Measurements from ENCODE around the gene HORMAD2.

The HORMAD2 gene, protein sequence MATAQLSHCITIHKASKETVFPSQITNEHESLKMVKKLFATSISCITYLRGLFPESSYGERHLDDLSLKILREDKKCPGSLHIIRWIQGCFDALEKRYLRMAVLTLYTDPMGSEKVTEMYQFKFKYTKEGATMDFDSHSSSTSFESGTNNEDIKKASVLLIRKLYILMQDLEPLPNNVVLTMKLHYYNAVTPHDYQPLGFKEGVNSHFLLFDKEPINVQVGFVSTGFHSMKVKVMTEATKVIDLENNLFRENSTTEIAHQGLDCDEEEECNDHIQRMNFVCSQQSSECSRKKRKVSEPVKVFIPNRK

DNA sequence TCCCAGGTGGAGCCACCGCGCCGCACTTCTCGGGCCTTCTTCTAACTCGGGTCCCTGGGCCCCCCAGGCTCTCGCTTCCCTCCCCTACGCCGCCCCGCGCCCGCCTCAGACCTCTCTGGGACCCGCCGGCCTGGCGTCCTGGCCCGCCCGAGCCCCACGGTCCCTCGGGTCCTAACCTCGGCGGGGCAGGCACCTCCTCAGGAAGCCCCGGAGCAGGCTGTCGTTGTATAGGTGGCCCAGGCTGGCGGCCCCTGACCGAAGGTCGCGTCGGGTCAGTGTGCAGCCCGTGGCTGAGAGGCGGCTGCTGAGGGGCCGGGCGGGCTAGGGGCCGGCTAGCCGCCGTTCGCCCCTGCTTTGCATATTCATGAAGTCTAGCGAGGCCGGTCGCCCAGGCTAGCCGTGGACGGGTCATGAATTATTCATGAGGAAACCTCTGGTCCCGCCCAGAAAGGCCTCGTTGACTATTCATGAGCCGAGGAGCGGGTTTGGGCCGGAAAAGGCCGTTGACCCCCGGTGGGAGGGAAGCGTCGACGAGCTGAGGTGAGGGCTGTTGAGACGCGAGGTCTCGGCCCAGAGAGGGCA lies at the start of gene HORMAD2:
TSS of gene HORMAD2 (plus strand) at position 513 of the 582 bp plus-strand sequence. CDS start 13,489 bp downstream, outside the sequence.
- no peak for DNase-seq

GRCh38 chr22:30031328-30031727 lies 48.9 kb upstream of the HORMAD2 start:
- DNase-seq = no peak

DNA sequence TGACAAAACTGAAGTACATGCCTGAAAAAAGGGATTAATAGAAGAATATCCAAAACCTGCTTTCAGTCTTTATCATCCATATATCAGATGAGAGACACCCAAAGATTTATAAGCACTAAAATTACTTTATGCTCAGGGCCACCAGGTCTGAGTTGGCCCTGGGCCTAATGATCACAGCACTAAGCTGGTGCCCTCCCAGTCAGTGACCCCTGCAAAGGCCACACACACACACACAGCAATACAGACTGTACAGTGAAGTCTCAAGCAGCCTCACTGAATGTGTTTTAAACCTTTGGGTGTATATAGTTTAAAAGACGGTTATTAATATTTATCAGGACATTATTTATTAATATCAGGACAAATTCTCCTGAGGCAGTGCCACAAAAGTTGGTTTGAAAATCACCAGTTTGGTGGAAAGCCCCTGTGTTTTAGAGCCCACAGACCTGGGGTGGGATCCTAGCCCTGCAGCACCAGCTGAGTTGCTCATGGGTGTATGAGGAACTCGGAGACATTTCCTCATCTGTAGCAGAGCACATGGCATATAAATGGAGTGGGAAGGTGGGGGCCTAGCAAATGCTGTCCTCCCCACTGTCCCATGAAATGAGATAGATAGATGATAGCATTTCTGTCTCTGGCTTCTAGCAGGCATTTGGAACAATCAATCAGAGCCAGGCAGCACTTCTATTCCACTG lies 48.4 kb upstream of the HORMAD2 start:
- no peak for DNase-seq

DNA sequence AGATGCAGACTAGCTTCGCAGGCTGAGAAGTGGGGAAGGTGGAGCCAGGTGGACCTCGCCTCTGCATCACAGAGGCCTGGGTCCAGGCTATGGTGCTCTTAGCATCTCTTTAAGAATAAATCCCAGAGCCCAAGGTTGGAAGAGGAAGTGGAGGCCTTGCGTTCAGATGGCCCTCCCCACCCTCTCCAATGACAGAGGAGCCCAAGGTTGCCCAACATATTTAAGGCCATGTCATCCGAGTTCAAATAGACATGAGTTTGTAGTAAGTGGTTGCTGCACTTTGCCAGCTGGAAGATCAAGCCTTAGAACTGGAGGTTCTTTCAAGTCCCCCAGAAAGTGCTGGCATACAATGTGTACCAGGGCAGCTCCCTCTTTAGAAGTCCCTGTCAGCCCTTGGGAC lies 47.1 kb upstream of the HORMAD2 start:
- DNase-seq = no peak

GRCh38 chr22:30033901-30034300 lies 46.4 kb upstream of the HORMAD2 start:
- DNase-seq = no peak

DNA sequence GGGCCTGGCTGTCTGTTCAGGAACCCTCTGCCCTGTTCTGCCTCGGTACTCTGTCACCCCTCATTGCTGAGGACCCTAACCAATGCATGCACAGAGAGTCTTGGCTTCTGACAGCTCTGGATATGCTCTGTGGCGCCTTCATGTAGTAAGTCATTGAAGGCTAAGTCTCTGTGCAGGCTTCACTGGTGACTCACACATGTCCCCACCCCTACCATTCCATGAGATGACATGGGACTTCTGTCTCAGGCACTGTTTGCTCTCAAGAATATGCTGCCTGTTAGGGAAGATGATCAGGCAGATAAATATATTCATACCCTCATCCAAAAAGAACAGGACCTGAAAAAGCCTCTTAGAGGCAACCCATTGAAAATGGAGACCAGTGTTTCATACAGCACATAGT lies 43.6 kb upstream of the HORMAD2 start:
- peak; percentile 53 for DNase-seq

- DNase-seq = peak; percentile 81
Measured at GRCh38 chr22:30038219-30038618, 42.0 kb upstream of the HORMAD2 start.

DNA sequence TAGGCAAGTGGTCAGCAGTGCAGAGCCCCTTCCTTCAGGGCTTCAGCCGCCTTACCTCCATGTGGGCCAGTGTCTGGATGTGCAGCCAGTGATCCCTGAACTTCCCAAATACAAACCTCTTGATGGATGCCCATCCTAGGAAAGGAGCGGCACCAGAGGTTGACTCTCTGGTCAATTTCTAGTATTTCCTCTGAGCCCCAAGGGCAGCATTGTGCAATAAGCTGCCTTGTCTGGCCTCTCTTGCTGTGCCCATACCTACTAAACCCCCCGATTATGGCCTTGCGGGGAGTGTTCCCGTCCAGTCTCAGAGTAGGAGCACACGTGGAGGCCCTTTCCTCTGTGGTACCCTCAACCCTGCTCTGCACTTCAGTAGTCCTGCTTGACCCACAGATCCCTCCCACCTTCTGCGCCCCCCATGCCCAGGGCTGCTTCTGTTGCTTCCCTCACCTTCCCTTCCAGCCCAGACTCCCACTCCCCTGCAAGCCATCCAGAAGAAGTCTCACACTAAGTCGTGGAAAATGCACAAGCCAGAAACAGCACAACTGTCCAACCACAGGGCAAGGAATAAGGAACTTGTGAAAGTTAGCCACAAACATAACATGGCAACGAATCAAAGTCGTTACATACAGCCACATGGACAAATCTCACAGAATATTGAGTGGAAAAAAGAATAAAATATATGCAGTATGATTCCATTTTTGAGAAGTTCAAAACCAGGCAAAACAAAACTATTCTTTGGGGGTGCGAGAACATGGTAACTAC lies 39.6 kb upstream of the HORMAD2 start:
- no peak for DNase-seq

- DNase-seq = no peak
Measured at GRCh38 chr22:30041475-30041874, 38.8 kb upstream of the HORMAD2 start.

DNA sequence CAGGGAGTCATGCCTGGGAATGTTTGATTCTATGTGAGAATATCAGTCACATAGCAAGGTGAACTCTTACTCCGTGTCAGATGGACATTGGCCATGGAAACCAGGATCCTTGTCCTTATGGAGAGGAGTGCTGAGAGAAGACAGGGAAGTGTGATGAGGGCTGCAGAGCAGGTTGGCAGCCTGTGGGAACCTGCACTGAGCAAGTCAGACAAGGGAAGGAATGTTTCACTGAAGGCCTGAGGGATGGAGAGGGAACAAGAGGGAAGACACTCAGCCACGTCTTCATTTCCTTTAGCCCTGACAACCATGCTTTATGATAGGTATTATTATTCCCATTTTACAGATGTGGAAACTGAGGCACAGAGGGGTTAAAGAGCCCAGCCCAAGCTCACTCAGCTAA lies 38.4 kb upstream of the HORMAD2 start:
- DNase-seq = no peak

- DNase-seq = no peak
Measured at GRCh38 chr22:30043161-30043560, 37.1 kb upstream of the HORMAD2 start.

DNA sequence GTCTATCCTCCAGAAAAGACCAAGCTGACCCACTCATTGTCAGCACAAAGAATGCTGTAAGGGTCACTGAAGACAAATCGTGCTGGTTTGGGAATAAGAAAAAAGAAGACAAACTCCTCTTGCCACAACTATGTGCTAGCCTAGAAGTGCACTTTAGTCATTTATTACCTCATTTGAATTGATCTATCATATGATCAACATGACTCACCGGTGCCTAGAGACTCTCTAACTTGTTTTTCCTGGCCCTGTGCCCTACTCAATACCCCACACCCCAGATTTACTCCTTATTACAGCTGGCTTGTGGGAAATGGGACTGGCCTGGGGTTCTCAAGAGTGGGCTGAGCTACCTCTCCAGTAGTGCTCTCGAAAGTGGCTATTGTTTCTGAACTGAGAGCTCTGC lies 35.9 kb upstream of the HORMAD2 start:
- peak; percentile 94 for DNase-seq

DNA sequence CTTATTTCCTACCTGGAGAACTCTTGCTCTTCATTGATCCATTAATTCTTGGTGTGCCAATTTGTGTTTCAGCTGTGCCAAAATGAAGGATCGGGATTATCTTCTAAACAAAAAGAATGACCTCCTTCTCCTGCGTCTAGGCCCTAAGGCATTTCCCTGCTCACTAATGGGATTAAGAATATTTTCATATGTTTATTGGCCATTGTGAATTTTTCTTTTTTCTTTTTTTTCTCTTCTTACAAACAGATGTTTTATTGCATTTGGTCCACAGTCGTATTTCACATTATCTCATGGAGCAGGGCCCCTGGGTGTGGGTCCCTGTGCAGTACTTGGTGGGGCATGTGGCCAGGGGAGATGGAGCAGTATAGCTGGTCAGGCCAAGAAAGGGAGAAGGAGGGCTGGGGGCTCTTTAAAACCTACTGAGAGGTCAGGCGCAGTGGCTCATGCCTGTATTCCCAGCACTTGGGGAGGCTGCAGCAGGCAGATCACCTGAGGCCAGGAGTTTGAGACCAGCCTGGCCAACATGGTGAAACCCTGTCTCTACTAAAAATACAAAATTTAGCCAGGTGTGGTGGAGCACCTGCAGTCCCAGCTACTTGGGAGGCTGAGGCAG lies 35.3 kb upstream of the HORMAD2 start:
- DNase-seq = no peak

GRCh38 chr22:30045494-30045887 lies 34.8 kb upstream of the HORMAD2 start:
- no peak for DNase-seq

DNA sequence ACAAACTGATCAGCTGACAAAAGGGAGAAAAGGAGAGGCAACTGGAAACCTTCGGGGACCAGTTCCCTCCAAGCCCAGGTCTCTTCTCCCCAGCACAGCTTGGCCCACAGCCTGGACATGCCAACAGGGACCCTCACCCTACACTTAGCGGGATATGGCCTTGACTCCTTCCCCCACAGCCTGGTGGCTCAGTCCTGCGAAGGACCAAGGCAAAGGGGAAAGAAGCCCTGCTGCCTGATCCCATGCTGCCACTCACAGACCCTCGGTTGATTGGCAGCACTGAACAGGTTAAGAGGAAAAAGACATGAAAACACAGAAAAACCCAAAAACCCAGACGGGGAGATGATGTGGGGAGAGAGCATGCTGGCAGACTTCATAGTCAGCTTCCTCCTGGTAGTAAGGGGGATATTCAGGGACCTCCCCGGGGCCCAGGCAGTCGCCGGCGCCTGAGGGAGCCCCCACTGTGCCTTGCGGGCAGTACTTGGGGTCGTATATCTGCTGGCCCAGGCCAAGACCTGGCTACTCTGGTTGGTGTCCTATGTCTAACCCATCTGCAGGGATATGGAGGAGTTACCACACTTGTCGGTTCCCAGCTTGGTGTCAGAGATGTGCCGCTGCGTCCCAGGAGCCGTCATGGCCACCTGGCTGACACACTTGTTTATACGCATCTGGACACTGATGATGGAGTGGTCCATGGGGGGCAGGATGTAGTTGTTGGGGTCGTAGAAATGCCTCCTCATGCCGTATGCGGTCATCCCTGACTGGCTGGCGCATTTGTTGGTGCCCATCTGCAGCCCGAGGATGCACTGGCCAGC lies 34.2 kb upstream of the HORMAD2 start:
- no peak for DNase-seq

GRCh38 chr22:30046716-30047363 lies 33.4 kb upstream of the HORMAD2 start:
- no peak for DNase-seq

GRCh38 chr22:30047364-30047738 lies 32.9 kb upstream of the HORMAD2 start:
- peak; percentile 21 for DNase-seq

GRCh38 chr22:30048681-30049080 lies 31.6 kb upstream of the HORMAD2 start:
- DNase-seq = no peak

GRCh38 chr22:30054067-30054763 lies 26.0 kb upstream of the HORMAD2 start:
- DNase-seq = no peak

- DNase-seq = no peak
Measured at GRCh38 chr22:30054764-30055069, 25.5 kb upstream of the HORMAD2 start.

DNA sequence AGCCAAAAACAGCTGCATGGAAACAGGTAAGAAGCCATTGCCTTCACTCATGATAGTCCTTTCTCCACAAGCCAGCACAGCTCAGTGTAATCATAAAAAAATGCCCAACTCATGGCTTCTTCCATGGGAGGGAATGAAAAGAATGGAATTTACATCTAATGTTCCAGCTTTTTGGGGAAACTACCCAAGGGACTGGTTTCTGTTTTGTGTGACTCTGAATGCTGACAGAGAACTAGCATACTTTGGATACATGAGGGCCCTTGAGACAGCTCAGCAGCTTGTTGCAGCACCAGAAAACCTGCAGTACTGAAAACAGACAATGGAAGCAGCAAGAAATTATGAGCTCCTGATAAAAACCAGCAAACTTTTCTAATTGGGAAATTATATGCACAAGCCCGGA lies 24.2 kb upstream of the HORMAD2 start:
- no peak for DNase-seq
